K562 (cell line): ENCODE data around the gene DPM2. TPM values are rescaled to one million over a fixed set of nuclear protein-coding genes. Genes with fewer than 3 reads are reported as not detected.

Experiments used
- ATAC-seq: fragments of 200-7000 bp; cut with Tn5 transposase; 3 replicates; pipeline ENCODE4 v1.9.1; 2020; ENCODE audit warnings: moderate library complexity
- BruUV-seq: library from RNA; stranded (reverse); fragments of 400-500 nt; replicated peaks from 2 replicates; lab custom pipeline; 2021; lab: Mats Ljungman, UMichigan
- CTCF ChIA-PET: fragments of 300-600 bp; formaldehyde crosslinking; extraction: SDS; loops from one replicate; lab custom pipeline; 2021; ENCODE audit warnings: low intra/inter-chr PET ratio; lab: Yijun Ruan, JAX
- POLR2A ChIA-PET: fragments of 300-600, 350-650 bp; sonication (Branson Sonifier 250); formaldehyde crosslinking; extraction: SDS; loops from one replicate; lab custom pipeline; 2021; ENCODE audit warnings: antibody characterized with exemption, inconsistent platforms; lab: Yijun Ruan, JAX
- DNase-seq, 4 experiments: peaks; one replicate each; pipeline versions ENCODE4 v3.0.0 to v3.0.0-alpha.2; 2011 to 2018; ENCODE audit warnings: low spot score in 3 of 4, mixed read lengths in 3 of 4; ENCODE audit errors: extremely low read depth in 1 of 4
- FAIRE-seq: peaks from 2 replicates; lab custom pipeline; 2011; peaks lifted over from hg19 to GRCh38; lab: Jason Lieb, UNC
- H2AFZ ChIP-seq: 2 replicates; pipeline ENCODE4 v1.6.0; 2011; ENCODE audit warnings: low read depth, low read length, control low read depth, inconsistent platforms
- H3K27ac ChIP-seq: fragments of 200-600 bp; 3 replicates; pipeline ENCODE4 v1.8.0; 2011; ENCODE audit warnings: low read depth, mild to moderate bottlenecking, control low read depth, inconsistent platforms, low read length, moderate library complexity, mixed read lengths; ENCODE audit errors: extremely low read depth
- H3K27me3 ChIP-seq, 2 experiments: fragments of 300-600 bp in 1 of 2; 2 replicates in 1 of 2; 3 replicates in 1 of 2; pipeline versions ENCODE4 v1.6.0 to v1.8.0; 2011; ENCODE audit warnings: inconsistent platforms in 2 of 2, low read length in 2 of 2, mild to moderate bottlenecking in 1 of 2, mixed read lengths in 1 of 2, moderate library complexity in 1 of 2; ENCODE audit not compliant: control insufficient read depth in 2 of 2, insufficient read depth in 2 of 2
- H3K36me3 ChIP-seq: fragments of 300-600 bp; 3 replicates; pipeline ENCODE4 v1.8.0; 2011; ENCODE audit warnings: mild to moderate bottlenecking, low read length, inconsistent platforms; ENCODE audit not compliant: control insufficient read depth, insufficient read depth
- H3K4me1 ChIP-seq, 2 experiments: fragments of 200-600 bp in 1 of 2; replicated peaks in 1 of 2; 2 replicates in 1 of 2; 3 replicates in 1 of 2; pipeline versions ENCODE4 v1.5.1 to v1.8.0; 2011; ENCODE audit warnings: inconsistent platforms in 2 of 2, low read length in 2 of 2, mild to moderate bottlenecking in 1 of 2, mixed read lengths in 1 of 2, moderate library complexity in 1 of 2; ENCODE audit not compliant: control insufficient read depth in 2 of 2, insufficient read depth in 2 of 2
- H3K4me2 ChIP-seq: 2 replicates; pipeline ENCODE4 v1.6.1; 2011; ENCODE audit warnings: low read length, control low read depth, inconsistent platforms, mixed read lengths; ENCODE audit not compliant: insufficient read depth
- H3K4me3 ChIP-seq: fragments of 200-600 bp; sonication (generic), shearing (Covaris generic); 2 replicates; pipeline ENCODE4 v1.5.1; 2016; ENCODE audit warnings: control low read depth, inconsistent platforms
- H3K79me2 ChIP-seq: fragments of 200-600 bp; 3 replicates; pipeline ENCODE4 v1.8.0; 2011; ENCODE audit warnings: low read length, inconsistent platforms; ENCODE audit not compliant: control insufficient read depth, insufficient read depth
- H3K9ac ChIP-seq, 2 experiments: 2 replicates each; pipeline versions ENCODE4 v1.6.0 to v1.6.1; 2011; ENCODE audit warnings: low read depth in 2 of 2, low read length in 2 of 2, control low read depth in 1 of 2, inconsistent platforms in 1 of 2, mild to moderate bottlenecking in 1 of 2, mixed read lengths in 1 of 2; ENCODE audit not compliant: insufficient read depth in 1 of 2
- H3K9me1 ChIP-seq: one replicate; pipeline ENCODE4 v1.6.0; 2011; ENCODE audit warnings: inconsistent platforms, mild to moderate bottlenecking, low read length, moderate library complexity; ENCODE audit not compliant: control insufficient read depth, insufficient read depth
- H3K9me3 ChIP-seq: replicated peaks from 2 replicates; pipeline ENCODE4 v1.5.1; 2011; ENCODE audit warnings: low read depth, low read length, inconsistent platforms; ENCODE audit not compliant: control insufficient read depth, insufficient read depth
- H4K20me1 ChIP-seq: replicated peaks from 2 replicates; pipeline ENCODE4 v1.6.1; 2011; ENCODE audit warnings: low read length, inconsistent platforms, mixed read lengths; ENCODE audit not compliant: control insufficient read depth, insufficient read depth
- ELF4 ChIP-seq: fragments of 450-650 bp; formaldehyde crosslinking; IDR thresholded peaks from 2 replicates; pipeline ENCODE4 v1.4.0; 2022; ENCODE audit warnings: missing genetic modification characterization
- FOS ChIP-seq: IDR thresholded peaks from 3 replicates; pipeline ENCODE4 v1.6.1; 2011; ENCODE audit not compliant: insufficient read length; ENCODE audit errors: extremely low read depth
- FOXO4 ChIP-seq: fragments of 450-650 bp; formaldehyde crosslinking; IDR thresholded peaks from 2 replicates; pipeline ENCODE4 v1.4.0; 2020; ENCODE audit warnings: mild to moderate bottlenecking, moderate library complexity
- HIVEP1 ChIP-seq: fragments of 250-450 bp; sonication (Bioruptor Pico); IDR thresholded peaks from 2 replicates; pipeline ENCODE4 v1.4.0; 2020; ENCODE audit warnings: mild to moderate bottlenecking
- KHSRP ChIP-seq: fragments of 450-650 bp; IDR thresholded peaks from 2 replicates; pipeline ENCODE4 v1.6.1; 2017
- MCM3 ChIP-seq: fragments of 450-650 bp; IDR thresholded peaks from 2 replicates; pipeline ENCODE4 v1.6.1; 2016
- NCOA6 ChIP-seq: fragments of 450-650 bp; IDR thresholded peaks from 2 replicates; pipeline ENCODE4 v1.6.1; 2017; ENCODE audit warnings: mild to moderate bottlenecking
- NFATC3 ChIP-seq: fragments of 450-650 bp; IDR thresholded peaks from 2 replicates; pipeline ENCODE4 v1.6.1; 2017; ENCODE audit warnings: mild to moderate bottlenecking
- NONO ChIP-seq, 2 experiments: fragments of 200-400 bp in 1 of 2; fragments of 450-650 bp in 1 of 2; formaldehyde crosslinking in 1 of 2; IDR thresholded peaks; 2 replicates each; pipeline ENCODE4 v1.6.1; 2017; ENCODE audit warnings: low read depth in 2 of 2, mild to moderate bottlenecking in 2 of 2, moderate library complexity in 2 of 2, low read length in 1 of 2
- PYGO2 ChIP-seq: fragments of 450-650 bp; IDR thresholded peaks from 2 replicates; pipeline ENCODE4 v1.6.1; 2016; ENCODE audit warnings: mild to moderate bottlenecking, missing genetic modification characterization, moderate library complexity, missing compliant biosample characterization
- THAP7 ChIP-seq: fragments of 250-450 bp; sonication (Bioruptor Pico); IDR thresholded peaks from 2 replicates; pipeline ENCODE4 v1.5.0; 2021
- YBX1 ChIP-seq: fragments of 450-650 bp; IDR thresholded peaks from 2 replicates; pipeline ENCODE4 v1.7.1; 2016; ENCODE audit warnings: mild to moderate bottlenecking
- ZSCAN29 ChIP-seq: fragments of 450-650 bp; IDR thresholded peaks from 2 replicates; pipeline ENCODE4 v1.6.1; 2017
- WGBS: fragments of 100-300 bp; shearing (Covaris generic); methylation state at CpG from one replicate; pipeline ENCODE4 v1.1.6; 2016; ENCODE audit warnings: low coverage, mixed read lengths; ENCODE audit not compliant: insufficient coverage; ENCODE audit errors: missing lambda C conversion rate; 5-methylcytosine and 5-hydroxymethylcytosine counted together
- in situ Hi-C: fragments of 300-500 bp; cut with MboI; formaldehyde crosslinking; loops from 4 replicates; pipeline ENCODE4 v1.15.0; 2018; ENCODE audit warnings: inconsistent platforms, mixed read lengths
- intact Hi-C: fragments of 100-400 bp; cut with micrococcal nuclease; formaldehyde crosslinking; loops from 2 replicates; pipeline ENCODE4 v1.14.2; 2022
- polyA plus RNA-seq, 8 experiments: library from polyadenylated mRNA; depleted of rRNA in 4 of 8; stranded (reverse) in 5 of 8; unstranded in 3 of 8; fragments of >200 nt; fragmentation: Nextera tagmentation in 2 of 8; fragmentation: Illumina TruSeq in 1 of 8; extraction: Ambion mirVana in 2 of 8; extraction: Trizol in 1 of 8; gene quantifications; 2 replicates each; pipeline versions ENCODE4 v1.2.1 to v1.2.3, GENCODE V29; 2011 to 2014; ENCODE audit warnings: inconsistent platforms in 1 of 8, missing spikeins in 1 of 8
- total RNA-seq, 7 experiments: library from RNA; depleted of rRNA in 6 of 7; stranded (reverse); fragments of >200 nt in 6 of 7; fragmentation: Illumina TruSeq in 2 of 7; extraction: Trizol in 2 of 7; gene quantifications; 2 replicates each; pipeline versions ENCODE4 v1.2.1 to v1.2.3, GENCODE V29; 2011 to 2021; ENCODE audit warnings: low replicate concordance in 1 of 7

The DPM2 gene
- total and polyA plus RNA-seq, 9 of the 15 experiments (the other 6 are each of a cell fraction or from before 2014, with no cell fraction given), result 43.5 to 126 (median 71.1) TPM

- peak overlapping the region; percentile 67 to 85 for H3K9ac ChIP-seq
- H3K36me3 ChIP-seq, result peaks cover 26% of the 10 kb centered on the region; the same call in 2 of the 3 replicates
- H2AFZ ChIP-seq, result no peak overlapping the region; the same call in 1 of the 2 replicates
- peak overlapping the region; percentile 81; the same call in 1 of the 3 replicates for H3K27ac ChIP-seq
- no peaks in the 10 kb centered on the region for H3K9me3 ChIP-seq
- no peak overlapping the region for H3K4me2 ChIP-seq
- no peak for ATAC-seq
- H3K9me1 ChIP-seq, result peaks cover 6% of the 10 kb centered on the region
- H3K79me2 ChIP-seq, result peaks cover 12% of the 10 kb centered on the region
- POLR2A ChIA-PET, result interaction anchor here (0.6 to 2.1 kb wide), 2 partner anchors 10 to 196 kb away, joined by 3 to 10 read pairs; no protein-coding TSS in a partner anchor
- no peaks in the 10 kb centered on the region for H3K27me3 ChIP-seq
- WGBS, result 57% methylated on average over 2 of the region's 3 CpGs
- FAIRE-seq, result no peak
- intact Hi-C loops (no loop called here), in situ Hi-C loops (no loop called here)
- DNase-seq, result peak in 1 of 4 experiments; percentile 31
- CTCF ChIA-PET, result interaction anchor here (3.9 kb wide), 1 partner anchor 176 kb away, joined by 57 read pairs; no protein-coding TSS in a partner anchor
- TF ChIP-seq ELF4, result no peak
- no peak for TF ChIP-seq NCOA6
- no peak for TF ChIP-seq YBX1
- no peak for TF ChIP-seq NONO (IDR thresholded peaks at IDR 0.05; ENCODE audit: low read depth in 2 of 2, low read length in 1 of 2)
- TF ChIP-seq NFATC3, result no peak
- TF ChIP-seq MCM3, result no peak
- no peak for TF ChIP-seq THAP7 (CRISPR knock-in tag)
- no peak for TF ChIP-seq HIVEP1
- TF ChIP-seq ZSCAN29, result no peak
- TF ChIP-seq FOXO4 (CRISPR knock-in tag), result no peak
- TF ChIP-seq FOS, result no peak
- no peak for TF ChIP-seq PYGO2
- no peak for TF ChIP-seq KHSRP
- no TSS peak for BruUV-seq
- H3K4me1 ChIP-seq, result peaks cover 46 to 74% of the 10 kb centered on the region in 2 experiments
- 0 out of 2 replicates have a peak, but pooled peaks cover 10% of the 10 kb centered on the region for H4K20me1 ChIP-seq
- no peak overlapping the region for H3K4me3 ChIP-seq
Observed at GRCh38 chr9:127941961-127942215, 4.2 kb upstream of the DPM2 start.
